ENCODE results near the gene FAM222B.

DNA sequence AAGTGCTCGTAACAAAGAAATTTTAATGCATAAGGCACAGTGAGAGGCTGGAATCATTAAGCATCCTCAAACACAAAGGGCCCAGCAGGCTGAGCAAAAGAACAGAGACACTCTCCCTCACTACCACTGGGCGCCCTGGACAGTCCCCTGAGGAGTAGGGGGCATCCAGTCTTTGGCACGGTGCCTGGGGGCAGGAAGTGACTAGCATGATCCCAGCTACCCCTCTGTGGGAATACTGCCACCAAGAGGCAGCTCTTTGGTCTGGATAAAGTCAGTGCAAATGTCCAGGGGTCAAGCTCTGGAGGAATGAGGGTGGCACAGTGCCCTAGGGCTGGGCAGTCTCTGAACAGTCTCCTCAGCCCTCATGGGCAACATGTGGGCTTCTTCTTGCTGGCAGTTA lies 128.3 kb downstream of the FAM222B start:
- TF ChIP-seq, protein P1, sequence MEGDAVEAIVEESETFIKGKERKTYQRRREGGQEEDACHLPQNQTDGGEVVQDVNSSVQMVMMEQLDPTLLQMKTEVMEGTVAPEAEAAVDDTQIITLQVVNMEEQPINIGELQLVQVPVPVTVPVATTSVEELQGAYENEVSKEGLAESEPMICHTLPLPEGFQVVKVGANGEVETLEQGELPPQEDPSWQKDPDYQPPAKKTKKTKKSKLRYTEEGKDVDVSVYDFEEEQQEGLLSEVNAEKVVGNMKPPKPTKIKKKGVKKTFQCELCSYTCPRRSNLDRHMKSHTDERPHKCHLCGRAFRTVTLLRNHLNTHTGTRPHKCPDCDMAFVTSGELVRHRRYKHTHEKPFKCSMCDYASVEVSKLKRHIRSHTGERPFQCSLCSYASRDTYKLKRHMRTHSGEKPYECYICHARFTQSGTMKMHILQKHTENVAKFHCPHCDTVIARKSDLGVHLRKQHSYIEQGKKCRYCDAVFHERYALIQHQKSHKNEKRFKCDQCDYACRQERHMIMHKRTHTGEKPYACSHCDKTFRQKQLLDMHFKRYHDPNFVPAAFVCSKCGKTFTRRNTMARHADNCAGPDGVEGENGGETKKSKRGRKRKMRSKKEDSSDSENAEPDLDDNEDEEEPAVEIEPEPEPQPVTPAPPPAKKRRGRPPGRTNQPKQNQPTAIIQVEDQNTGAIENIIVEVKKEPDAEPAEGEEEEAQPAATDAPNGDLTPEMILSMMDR (IDR thresholded peaks at IDR 0.05), result no peak
- no peak for TF ChIP-seq POLR2A (IDR thresholded peaks at IDR 0.05)
